Fibroblast of skin of left biceps (primary cell): ENCODE data around the gene DLG2.
"Not testable (repeated sequence)": the region's sequence is repeated elsewhere in the genome, so short reads cannot be mapped to it uniquely, and the experiment has no call there.

Experiments used
- DNase-seq, 2 experiments: peaks; one replicate each; pipeline ENCODE4 v3.0.0-alpha.2; 2013; ENCODE audit warnings: low read depth in 2 of 2

Gene DLG2

DNA sequence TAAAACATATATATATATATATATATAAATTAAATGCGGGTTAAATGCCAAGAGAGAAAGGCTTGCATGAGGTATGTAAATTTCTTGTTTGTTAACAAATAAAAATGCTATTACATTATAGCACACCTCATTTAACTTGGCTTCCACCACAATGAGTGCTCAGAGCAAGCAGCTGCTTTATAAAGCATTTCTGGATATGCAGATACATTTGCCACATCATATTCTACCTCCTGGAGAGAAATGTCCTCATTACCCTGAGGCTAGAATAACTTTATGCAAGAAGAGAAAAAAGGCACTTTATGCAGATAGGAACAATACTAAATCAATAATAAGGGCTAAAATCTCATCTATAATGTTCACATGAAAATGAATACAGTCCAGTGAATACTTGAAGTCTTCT lies 2159.3 kb downstream of the DLG2 start:
- DNase-seq = no peak

DNA sequence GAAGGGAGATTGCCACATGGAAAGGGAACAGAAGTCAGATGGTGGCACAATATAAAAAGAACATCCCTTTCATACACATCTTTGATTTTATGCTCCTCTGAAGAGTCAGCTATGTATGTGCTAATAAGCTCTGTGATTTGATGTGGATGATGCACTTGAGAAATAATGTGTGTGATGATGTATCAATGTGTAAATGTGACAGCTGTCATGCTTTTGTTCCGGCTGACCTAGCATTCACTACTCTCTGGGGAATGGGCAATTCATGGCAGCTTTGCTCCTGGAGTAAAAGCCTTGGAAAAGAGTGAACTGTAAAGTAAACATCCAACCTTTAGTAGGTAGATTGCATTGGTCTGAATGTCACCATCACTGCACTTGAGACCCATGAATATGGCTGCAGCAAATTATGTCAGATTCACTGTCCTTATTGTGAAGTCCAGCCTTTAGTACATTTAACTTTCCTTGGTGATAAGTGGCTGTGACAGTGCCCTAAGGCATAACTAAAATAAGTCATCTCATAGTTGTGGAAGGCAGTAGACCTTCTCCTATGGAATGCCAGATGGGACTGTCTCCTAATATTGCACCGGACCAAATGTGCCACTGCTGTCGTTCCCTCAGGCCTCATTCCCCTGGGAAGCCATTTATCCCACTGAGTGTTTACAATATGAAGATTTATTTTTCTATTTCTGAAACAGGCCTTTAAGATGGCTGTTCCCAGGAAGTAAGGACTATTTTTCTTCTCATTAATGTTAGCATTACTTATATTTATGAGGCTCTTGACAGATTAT lies 2162.8 kb downstream of the DLG2 start:
- DNase-seq = no peak

GRCh38 chr11:83459798-83460197 lies 2167.3 kb downstream of the DLG2 start:
- DNase-seq = no peak

DNA sequence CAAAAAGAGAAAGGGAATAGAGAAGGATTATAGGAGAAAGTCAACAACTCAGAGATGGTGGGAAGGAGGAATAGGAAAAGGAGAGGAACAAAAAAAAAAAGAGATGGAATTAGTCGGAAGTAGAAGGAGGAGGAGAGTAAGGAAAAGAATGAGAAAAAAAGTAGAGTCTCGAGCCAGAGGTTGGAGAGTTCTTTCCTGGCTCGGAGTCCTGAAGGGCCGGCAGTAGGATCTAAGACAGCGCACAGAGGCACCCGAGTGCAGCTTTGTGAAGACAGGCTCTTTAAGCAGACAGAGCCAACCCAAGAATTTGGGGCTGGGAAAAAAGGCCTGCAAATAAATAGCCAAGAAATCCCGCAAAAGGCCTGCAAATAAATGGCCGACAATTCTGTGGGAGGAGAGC lies 2170.6 kb downstream of the DLG2 start:
- no peak for DNase-seq

DNA sequence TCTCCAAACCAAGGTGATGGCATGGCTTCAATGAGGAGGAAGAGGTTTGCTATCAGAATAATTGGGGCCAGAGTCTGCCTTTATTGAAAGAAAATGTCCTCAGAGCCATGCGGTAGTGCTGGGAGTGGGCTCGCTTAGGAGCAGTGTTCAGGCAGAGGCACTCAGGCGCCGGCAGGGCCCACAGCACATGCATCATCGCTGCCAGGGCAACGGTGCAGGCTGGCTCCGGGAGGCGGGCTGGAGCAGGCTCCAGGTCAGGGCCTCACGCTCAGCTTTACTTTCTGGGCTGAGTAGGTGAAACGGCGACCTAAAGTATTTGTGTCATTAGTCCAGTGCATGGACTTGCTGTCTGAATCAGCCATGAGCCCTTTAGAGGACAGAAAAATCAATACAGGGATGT lies 2171.1 kb downstream of the DLG2 start:
- DNase-seq = no peak

GRCh38 chr11:83455356-83455755 lies 2171.8 kb downstream of the DLG2 start:
- no peak for DNase-seq

- DNase-seq = no peak
Observed at GRCh38 chr11:83454674-83455073, 2172.5 kb downstream of the DLG2 start.

DNA sequence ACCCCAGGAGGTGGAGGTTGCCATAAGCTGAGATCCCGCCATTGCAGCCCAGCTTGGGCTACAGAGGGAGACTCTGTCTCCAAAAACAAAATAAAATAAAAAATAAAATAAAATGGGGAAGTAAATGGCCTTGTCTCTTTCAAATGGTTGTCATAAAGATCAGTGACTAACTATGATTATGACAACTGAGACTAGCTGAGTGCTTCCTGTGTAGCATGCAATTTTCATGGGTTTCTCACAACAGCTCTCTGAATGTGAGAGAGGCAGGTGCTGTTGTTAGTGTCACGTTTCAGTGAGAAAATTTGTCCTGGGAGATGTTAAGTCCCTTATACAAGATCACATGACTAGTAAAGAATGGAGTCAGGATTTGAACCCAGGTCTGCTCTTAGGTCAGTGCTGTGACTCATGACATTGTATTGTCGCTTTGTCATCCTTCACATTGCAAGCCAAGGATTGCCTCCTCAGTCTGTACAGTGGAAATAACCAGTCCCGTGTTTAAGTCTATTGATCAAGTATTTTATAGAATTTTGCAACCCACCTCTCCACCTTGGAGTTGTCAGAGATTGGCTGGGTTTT lies 2177.7 kb downstream of the DLG2 start:
- no peak for DNase-seq

DNA sequence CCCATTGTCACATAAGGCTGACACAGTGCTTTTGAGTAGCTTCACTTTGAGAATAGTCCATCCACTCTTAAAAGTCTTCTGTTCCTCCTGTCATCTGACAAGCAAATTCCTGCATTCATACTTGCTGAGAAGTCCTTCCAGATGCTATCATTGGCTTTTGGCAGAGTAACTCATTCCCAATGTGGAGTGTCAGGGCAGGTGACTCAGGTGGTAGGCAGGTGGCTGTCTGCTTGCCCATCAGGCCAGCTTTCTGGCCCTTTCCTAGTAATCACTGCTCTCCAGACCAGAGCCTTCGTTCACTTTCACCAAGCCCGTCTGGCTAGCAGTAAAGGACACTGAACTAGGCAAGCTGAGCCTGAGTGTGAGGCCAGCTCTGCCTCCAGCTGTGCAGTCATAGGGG lies 2178.5 kb downstream of the DLG2 start:
- no peak for DNase-seq

GRCh38 chr11:83443880-83444279 lies 2183.3 kb downstream of the DLG2 start:
- DNase-seq = not testable (repeated sequence)

- no peak for DNase-seq
Observed at GRCh38 chr11:83441601-83442000, 2185.5 kb downstream of the DLG2 start.

GRCh38 chr11:83441171-83441570 lies 2186.0 kb downstream of the DLG2 start:
- DNase-seq = no peak

GRCh38 chr11:83438438-83438837 lies 2188.7 kb downstream of the DLG2 start:
- DNase-seq = no peak

GRCh38 chr11:83437939-83438338 lies 2189.2 kb downstream of the DLG2 start:
- no peak for DNase-seq

DNA sequence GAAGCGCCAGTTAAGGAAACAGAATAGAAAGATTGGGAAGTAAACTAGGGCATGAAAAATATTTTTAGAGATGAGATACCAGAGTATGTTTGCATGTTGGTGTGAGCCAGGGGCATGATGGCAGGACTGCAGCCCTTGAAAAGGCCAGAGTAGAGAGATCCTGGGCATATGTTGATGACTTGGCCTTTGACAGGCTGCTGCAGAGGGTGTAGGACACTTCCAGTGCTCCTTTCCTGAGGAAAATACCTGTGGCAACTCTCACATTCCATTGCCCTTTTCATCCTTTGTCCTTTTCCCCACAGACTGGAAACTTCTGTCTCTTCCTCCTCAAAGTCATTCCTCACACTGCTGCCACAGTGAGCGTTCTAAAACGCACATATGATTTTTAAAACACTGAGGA lies 2190.3 kb downstream of the DLG2 start:
- no peak for DNase-seq

DNA sequence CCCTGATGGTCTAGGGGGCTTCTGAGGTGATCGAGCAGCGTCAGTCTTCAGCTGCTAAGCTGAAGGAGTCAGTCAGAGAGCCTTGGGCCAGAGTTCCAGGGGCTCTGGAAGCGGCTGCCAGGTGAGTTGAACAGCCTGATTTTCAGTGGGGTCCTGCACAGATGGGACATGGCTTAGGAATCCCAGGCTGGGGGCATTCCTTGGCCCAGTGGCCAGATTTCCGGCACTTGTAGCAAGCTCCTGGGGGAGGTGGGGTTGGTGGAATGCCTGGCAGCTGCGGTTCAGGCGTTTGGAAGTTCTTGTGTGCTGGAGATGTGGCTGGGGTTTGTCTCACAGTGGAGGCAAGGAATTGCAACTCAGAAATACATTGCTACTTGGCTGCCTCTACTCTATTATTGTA lies 2192.3 kb downstream of the DLG2 start:
- not testable (repeated sequence) for DNase-seq

- no peak for DNase-seq
Observed at GRCh38 chr11:83427943-83428342, 2199.2 kb downstream of the DLG2 start.

DNA sequence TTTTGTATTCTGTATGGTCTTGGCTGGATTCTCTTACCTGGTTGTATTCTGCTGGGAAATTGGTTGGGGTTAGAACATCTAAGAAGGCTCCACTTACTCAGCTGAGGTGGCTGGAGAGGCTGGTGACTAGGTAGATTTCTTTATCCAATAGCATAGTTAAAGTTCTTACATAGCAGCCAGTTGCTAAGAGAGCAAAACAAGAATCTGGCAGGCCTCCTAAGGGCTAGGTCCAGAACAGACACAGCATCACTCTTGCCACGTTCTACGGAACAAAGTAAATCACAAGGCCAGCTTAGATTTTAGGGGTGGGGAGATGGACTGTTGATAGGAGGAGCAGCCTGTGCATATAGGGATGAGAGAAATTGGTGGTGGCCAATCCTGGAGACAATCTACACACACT lies 2199.6 kb downstream of the DLG2 start:
- DNase-seq = no peak

DNA sequence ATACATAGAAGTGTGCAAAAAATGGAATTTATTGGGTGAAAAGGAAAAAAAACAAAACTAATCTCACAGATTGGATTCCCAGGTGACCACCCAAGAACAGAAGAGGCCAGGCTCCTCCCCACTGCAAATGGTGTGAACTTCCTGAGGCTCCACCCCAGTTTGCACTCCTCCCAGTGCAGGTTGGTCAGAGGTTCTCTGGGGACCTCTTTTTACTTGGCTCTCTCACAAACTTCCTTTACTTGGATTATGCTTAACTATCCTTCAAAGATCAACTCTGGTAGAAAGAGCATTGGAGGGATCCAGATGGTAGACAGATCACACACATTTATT lies 2202.0 kb downstream of the DLG2 start:
- no peak for DNase-seq

DNA sequence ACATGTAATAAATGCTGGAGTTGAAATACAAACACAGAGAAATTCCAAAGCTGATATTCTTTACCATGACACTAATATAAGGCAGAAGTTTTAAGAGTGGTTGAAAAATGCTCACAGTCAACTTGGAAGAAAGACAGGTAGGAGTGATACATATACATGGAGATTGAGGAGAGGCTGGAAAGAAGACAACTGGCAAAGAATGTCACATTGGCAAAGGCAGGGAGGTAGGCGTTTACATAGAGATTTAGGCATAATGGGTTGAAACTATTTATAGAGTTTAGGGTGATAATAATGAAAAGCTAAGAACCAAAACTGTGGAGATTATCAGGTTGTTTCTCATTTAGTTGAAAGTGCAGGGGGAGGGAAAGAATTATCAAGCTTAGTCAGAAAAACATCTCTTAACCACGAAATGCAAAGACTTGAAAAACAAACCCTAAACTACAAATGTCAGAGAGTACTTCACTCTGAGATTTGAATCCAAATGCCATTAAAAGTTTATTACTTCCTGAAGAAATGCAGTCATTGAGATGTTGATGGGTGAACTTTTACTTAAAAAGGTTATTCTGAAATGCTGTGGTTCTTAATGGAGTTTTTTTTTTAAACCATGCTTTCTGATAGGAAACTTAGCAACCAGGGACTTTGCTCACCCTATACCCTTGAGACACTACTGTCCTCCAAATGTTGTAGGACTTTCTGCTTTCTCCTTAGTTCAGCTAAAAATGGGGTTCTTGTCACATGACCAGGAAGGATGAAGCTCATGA lies 2202.6 kb downstream of the DLG2 start:
- DNase-seq = no peak

GRCh38 chr11:83422641-83423040 lies 2204.5 kb downstream of the DLG2 start:
- not testable (repeated sequence) for DNase-seq

GRCh38 chr11:83410605-83411565 lies 2216.3 kb downstream of the DLG2 start:
- no peak for DNase-seq
